Measurements from ENCODE around the gene RC3H2. TPM values are rescaled to one million over a fixed set of nuclear protein-coding genes. Genes with fewer than 3 reads are reported as not detected.
"Not testable (repeated sequence)": the region's sequence is repeated elsewhere in the genome, so short reads cannot be mapped to it uniquely, and the experiment has no call there.

The RC3H2 gene
- total and polyA plus RNA-seq, 9 donors = 10.2 to 40.9 (median 31.7) TPM

DNA sequence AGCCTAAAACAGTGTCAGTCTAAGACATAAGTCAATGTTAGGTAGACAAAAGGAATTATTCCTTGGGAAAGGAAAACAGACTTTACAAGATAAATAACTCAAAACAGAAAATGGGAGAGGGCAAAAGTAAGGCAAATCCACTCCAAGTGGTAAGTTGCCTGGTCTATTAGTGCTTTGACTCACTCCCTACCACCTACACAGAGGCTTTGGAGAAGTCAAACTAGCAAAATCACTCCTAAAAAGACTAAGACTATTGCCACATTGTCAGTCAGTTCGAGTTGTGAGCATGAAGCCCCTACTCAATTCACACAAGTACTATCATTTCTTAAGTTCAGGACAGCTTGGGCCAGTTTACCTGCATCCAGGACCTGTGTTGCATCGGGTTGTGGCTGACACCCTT lies 13.2 kb upstream of the RC3H2 start:
- no peaks in the 10 kb centered on the region for H3K27me3 ChIP-seq
- DNase-seq = no peak
- H3K27ac ChIP-seq = no peak overlapping the region
- H3K4me1 ChIP-seq (ENCODE audit: insufficient read depth) = peaks cover 4% of the 10 kb centered on the region
- H3K4me3 ChIP-seq = no peak overlapping the region
- no peaks in the 10 kb centered on the region for H3K9me3 ChIP-seq
- intact Hi-C loops (cut with DNase I) = no loop called here
- TF ChIP-seq CTCF (IDR thresholded peaks at IDR 0.05) (no peak), POLR2A (IDR thresholded peaks at IDR 0.05) (no peak), EP300 (IDR thresholded peaks at IDR 0.05) (no peak)
- WGBS, 3 donors = 88 to 91% (median 88%) methylated on average over 2 of the region's 2 CpGs
- no peaks in the 10 kb centered on the region for H3K36me3 ChIP-seq

DNA sequence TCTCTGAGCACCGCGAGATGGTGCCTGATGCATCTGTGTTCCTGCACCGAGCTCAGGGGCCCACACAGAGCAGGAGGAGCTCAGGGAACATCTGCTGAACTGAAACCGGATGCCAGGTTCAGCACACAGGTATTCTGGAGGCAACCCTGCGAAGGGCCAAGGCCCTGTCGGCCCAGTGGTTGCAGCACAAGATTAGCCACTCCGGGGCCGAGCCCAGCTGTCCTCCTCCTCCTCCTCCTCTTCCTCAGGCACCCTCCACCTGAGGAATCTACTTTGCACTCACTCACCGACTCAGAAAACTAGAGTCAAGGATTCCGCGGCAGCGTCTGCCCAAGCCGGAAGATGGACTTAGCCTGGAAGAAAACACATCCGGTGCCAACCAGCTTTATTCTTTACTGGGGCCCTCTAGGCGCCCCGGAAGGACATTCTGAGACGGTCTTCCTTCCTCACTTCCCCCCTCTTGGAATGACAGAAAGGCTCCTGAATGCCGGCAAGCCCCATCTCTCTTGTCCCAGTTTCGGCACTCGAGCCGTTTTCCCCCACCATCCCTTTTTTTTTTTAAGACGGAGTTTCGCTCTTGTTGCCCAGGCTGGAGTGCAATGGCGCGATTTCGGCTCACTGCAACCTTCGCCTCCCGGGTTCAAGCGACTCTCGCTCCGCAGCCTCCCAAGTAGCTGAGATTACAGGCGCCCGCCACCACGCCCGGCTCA lies 8.0 kb upstream of the RC3H2 start, which contains the start of gene ZBTB6:
Gene ZBTB6 (minus strand): TSS at position 360 of the 710 bp plus-strand sequence. CDS start 1,251 bp downstream, outside the sequence.
- H3K27ac ChIP-seq = peak within 1 kb of the TSS in 1 of 2 donors; percentile 34
- intact Hi-C loops (cut with DNase I) = no loop called here
- no peak for TF ChIP-seq EP300 (IDR thresholded peaks at IDR 0.05)
- TF ChIP-seq POLR2A (IDR thresholded peaks at IDR 0.05) = no peak
- TF ChIP-seq CTCF (IDR thresholded peaks at IDR 0.05) = no peak
- 0 to 1% (median 0%) methylated on average over 35 of the region's 35 CpGs for WGBS, 3 donors
- H3K36me3 ChIP-seq = no peaks in the 10 kb centered on the region
- H3K9me3 ChIP-seq = no peaks in the 10 kb centered on the region
- peak; percentile 49 to 76 (median 66) for DNase-seq
- H3K4me3 ChIP-seq = peak within 1 kb of the TSS; percentile 76
- no peaks in the 10 kb centered on the region for H3K27me3 ChIP-seq
- H3K4me1 ChIP-seq (ENCODE audit: insufficient read depth) = peaks cover 6% of the 10 kb centered on the region

GRCh38 chr9:122912671-122912963 lies 7.5 kb upstream of the RC3H2 start:
- Histone ChIP-seq H3K27ac (peak overlapping the region in 1 of 2 donors; percentile 34), H3K4me3 (peak overlapping the region; percentile 76), H3K9me3 (no peaks in the 10 kb centered on the region), H3K4me1 (ENCODE audit: insufficient read depth) (peaks cover 6% of the 10 kb centered on the region), H3K27me3 (no peaks in the 10 kb centered on the region), H3K36me3 (no peaks in the 10 kb centered on the region)
- DNase-seq = no peak
- intact Hi-C loops (cut with DNase I) = no loop called here
- TF ChIP-seq EP300 (IDR thresholded peaks at IDR 0.05) (no peak), POLR2A (IDR thresholded peaks at IDR 0.05) (no peak), CTCF (IDR thresholded peaks at IDR 0.05) (no peak)
- 1 to 5% (median 2%) methylated on average over 9 of the region's 9 CpGs for WGBS, 3 donors

- WGBS, 3 donors = 93 to 96% (median 94%) methylated on average over 16 of the region's 16 CpGs
- peak in 2 of 5 donors; percentile 31 to 44 for DNase-seq
- H3K36me3 ChIP-seq; H3K4me3 ChIP-seq; H3K9me3 ChIP-seq; H3K27me3 ChIP-seq; H3K27ac ChIP-seq; H3K4me1 ChIP-seq (ENCODE audit: insufficient read depth): not testable (repeated sequence)
- intact Hi-C loops (cut with DNase I) = loop anchor here in 1 of 4 donors (10.0 kb wide), 1 partner anchor 89 kb away; no protein-coding TSS in a partner anchor
These were observed 963 bp upstream of the RC3H2 start for GRCh38 chr9:122906122-122906521.

GRCh38 chr9:122904466-122904822 lies 715 bp downstream of the RC3H2 start:
- Histone ChIP-seq H3K4me3 (peak overlapping the region; percentile 100), H3K27ac (peak overlapping the region; percentile 82 to 83), H3K27me3 (no peaks in the 10 kb centered on the region), H3K9me3 (no peaks in the 10 kb centered on the region), H3K4me1 (ENCODE audit: insufficient read depth) (peaks cover 2% of the 10 kb centered on the region), H3K36me3 (no peaks in the 10 kb centered on the region)
- WGBS, 3 donors = 0 to 2% (median 1%) methylated on average over 8 of the region's 8 CpGs
- peak in 2 of 5 donors; percentile 14 to 26 for DNase-seq
- TF ChIP-seq CTCF (IDR thresholded peaks at IDR 0.05) (no peak), POLR2A (IDR thresholded peaks at IDR 0.05) (no peak), EP300 (IDR thresholded peaks at IDR 0.05) (no peak)
- intact Hi-C loops (cut with DNase I) = loop anchor here in 1 of 4 donors (10.0 kb wide), 1 partner anchor 90 kb away; no protein-coding TSS in a partner anchor
